Vagina (tissue), 2 donors: Measurements from ENCODE around the gene RUFY1.

Experiments
- POLR2A ChIP-seq, 2 donors: fragments of 450-650 bp; IDR thresholded peaks; one replicate each; pipeline ENCODE4 v1.6.1; 2017; ENCODE audit warnings: antibody characterized with exemption in 2 of 2, mild to moderate bottlenecking in 2 of 2, moderate library complexity in 2 of 2
- POLR2AphosphoS5 ChIP-seq, 2 donors: sonication (generic); formaldehyde crosslinking; IDR thresholded peaks; one replicate each; pipeline ENCODE4 v1.9.0; 2017; ENCODE audit warnings: antibody characterized with exemption in 2 of 2, mild to moderate bottlenecking in 2 of 2, low read depth in 1 of 2; ENCODE audit not compliant: insufficient read depth in 1 of 2
- TF ChIP-seq, protein P1 (sequence below), 3 experiments: fragments of 450-650 bp in 2 of 3; fragments of 200-600 bp in 1 of 3; sonication (generic) in 1 of 3; IDR thresholded peaks; one replicate each; pipeline ENCODE4 v1.5.1; 2017 to 2019; ENCODE audit warnings: antibody characterized with exemption in 3 of 3, mild to moderate bottlenecking in 2 of 3, moderate library complexity in 2 of 3

DNA sequence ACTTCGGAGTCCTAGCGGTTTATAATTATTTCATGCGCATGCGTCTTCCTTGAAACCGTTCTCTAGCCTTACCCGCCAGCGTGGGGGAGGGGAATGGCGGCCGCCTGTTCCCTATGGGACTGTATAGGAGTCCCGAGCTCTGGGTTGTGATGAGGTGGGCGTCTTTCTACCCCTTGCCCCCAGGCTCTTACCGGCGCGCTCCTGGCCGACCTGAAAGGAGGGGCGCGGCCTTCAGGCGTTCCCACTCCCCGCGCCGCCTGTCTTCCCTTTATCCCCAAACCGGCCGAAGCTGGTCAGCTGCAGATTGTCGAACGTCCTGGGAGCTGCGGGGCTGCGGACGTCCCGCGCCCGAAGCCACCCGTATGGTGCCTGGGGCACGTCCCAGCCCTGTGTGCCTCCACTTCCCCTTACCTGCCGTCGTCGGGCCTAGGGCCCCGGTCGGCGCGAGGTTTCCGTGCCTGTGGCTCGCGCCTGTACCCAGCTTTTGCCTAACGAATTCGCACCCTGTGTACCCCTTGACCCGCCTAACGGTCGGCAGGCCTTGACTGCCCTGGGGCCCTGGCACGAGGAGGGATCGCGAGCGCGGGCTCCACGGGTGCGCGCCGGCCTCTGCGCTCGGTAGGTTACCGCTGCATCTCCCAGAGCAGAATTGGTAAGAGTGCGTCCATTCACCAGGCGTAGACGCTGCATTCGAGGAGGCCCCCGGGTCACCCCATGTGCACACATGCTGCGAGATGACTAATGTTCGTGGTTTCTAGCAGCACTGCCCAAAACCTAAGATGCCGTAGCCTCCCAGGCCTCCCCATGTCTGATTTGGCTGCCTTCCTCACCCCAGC is 73.8 kb downstream of the RUFY1 start:
- TF ChIP-seq, protein P1, sequence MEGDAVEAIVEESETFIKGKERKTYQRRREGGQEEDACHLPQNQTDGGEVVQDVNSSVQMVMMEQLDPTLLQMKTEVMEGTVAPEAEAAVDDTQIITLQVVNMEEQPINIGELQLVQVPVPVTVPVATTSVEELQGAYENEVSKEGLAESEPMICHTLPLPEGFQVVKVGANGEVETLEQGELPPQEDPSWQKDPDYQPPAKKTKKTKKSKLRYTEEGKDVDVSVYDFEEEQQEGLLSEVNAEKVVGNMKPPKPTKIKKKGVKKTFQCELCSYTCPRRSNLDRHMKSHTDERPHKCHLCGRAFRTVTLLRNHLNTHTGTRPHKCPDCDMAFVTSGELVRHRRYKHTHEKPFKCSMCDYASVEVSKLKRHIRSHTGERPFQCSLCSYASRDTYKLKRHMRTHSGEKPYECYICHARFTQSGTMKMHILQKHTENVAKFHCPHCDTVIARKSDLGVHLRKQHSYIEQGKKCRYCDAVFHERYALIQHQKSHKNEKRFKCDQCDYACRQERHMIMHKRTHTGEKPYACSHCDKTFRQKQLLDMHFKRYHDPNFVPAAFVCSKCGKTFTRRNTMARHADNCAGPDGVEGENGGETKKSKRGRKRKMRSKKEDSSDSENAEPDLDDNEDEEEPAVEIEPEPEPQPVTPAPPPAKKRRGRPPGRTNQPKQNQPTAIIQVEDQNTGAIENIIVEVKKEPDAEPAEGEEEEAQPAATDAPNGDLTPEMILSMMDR (IDR thresholded peaks at IDR 0.05) = peak in 1 of 3 experiments; percentile 15
- TF ChIP-seq POLR2A (IDR thresholded peaks at IDR 0.05) (no peak), POLR2AphosphoS5 (IDR thresholded peaks at IDR 0.05; ENCODE audit: insufficient read depth in 1 of 2, low read depth in 1 of 2) (peak in 1 of 2 donors; percentile 77)
